Activated effector memory CD4-positive, alpha-beta T cell treated with Interleukin-2 at 50 U/mL for 16 hours (primary cell): ENCODE results near the gene GRK5.

Experiments used
- DNase-seq: peaks from one replicate; pipeline ENCODE4 v3.0.0-alpha.2; 2020

Gene GRK5

GRCh38 chr10:119348106-119348505, 140.7 kb downstream of the GRK5 start:
- DNase-seq = no peak

GRCh38 chr10:119348516-119349240, 141.3 kb downstream of the GRK5 start:
- DNase-seq = no peak

GRCh38 chr10:119349341-119349740, 142.0 kb downstream of the GRK5 start:
- DNase-seq = no peak

- no peak for DNase-seq
These were observed 142.6 kb downstream of the GRK5 start for GRCh38 chr10:119349937-119350501.

GRCh38 chr10:119350502-119351097, 143.2 kb downstream of the GRK5 start:
- no peak for DNase-seq

GRCh38 chr10:119351189-119351588, 143.8 kb downstream of the GRK5 start:
- DNase-seq = no peak

GRCh38 chr10:119352042-119352441, 144.7 kb downstream of the GRK5 start:
- DNase-seq = no peak

GRCh38 chr10:119352807-119353206, 145.4 kb downstream of the GRK5 start:
- no peak for DNase-seq

- no peak for DNase-seq
These were observed 146.1 kb downstream of the GRK5 start for GRCh38 chr10:119353421-119353820.

- DNase-seq = no peak
These were observed 148.6 kb downstream of the GRK5 start for GRCh38 chr10:119355930-119356329.

GRCh38 chr10:119357412-119358151, 150.2 kb downstream of the GRK5 start:
- no peak for DNase-seq

- DNase-seq = no peak
These were observed 150.8 kb downstream of the GRK5 start for GRCh38 chr10:119358152-119358512.

- DNase-seq = no peak
These were observed 151.2 kb downstream of the GRK5 start for GRCh38 chr10:119358567-119358966.

GRCh38 chr10:119359025-119359424, 151.7 kb downstream of the GRK5 start:
- DNase-seq = no peak

GRCh38 chr10:119360181-119360921, 153.0 kb downstream of the GRK5 start:
- DNase-seq = no peak

- DNase-seq = no peak
These were observed 153.7 kb downstream of the GRK5 start for GRCh38 chr10:119361037-119361436.

GRCh38 chr10:119362122-119362521, 154.8 kb downstream of the GRK5 start:
- DNase-seq = no peak

- no peak for DNase-seq
These were observed 157.6 kb downstream of the GRK5 start for GRCh38 chr10:119364645-119365600.

GRCh38 chr10:119365773-119366599, 158.6 kb downstream of the GRK5 start:
- no peak for DNase-seq

GRCh38 chr10:119367841-119368549, 160.6 kb downstream of the GRK5 start:
- no peak for DNase-seq
